Measurements from ENCODE around the gene PPOX.

Gene PPOX

GRCh38 chr1:161171696-161172095 is 5.5 kb downstream of the PPOX start:
- TF ChIP-seq ZFX (IDR thresholded peaks at IDR 0.05; ENCODE audit: borderline replicate concordance) (no peak), CTCF (IDR thresholded peaks at IDR 0.05) (no peak)
- H3K27ac ChIP-seq, result no peak overlapping the region; the same call in 1 of the 2 replicates

GRCh38 chr1:161172349-161172748 is 6.1 kb downstream of the PPOX start:
- peak overlapping the region; percentile 13 for H3K27ac ChIP-seq
- TF ChIP-seq ZFX (IDR thresholded peaks at IDR 0.05; ENCODE audit: borderline replicate concordance) (no peak), CTCF (IDR thresholded peaks at IDR 0.05) (no peak)

GRCh38 chr1:161172776-161173376 is 6.7 kb downstream of the PPOX start:
- H3K27ac ChIP-seq, result peak overlapping the region; percentile 13; the same call in 1 of the 2 replicates
- no peak for TF ChIP-seq CTCF (IDR thresholded peaks at IDR 0.05)
- TF ChIP-seq ZFX (IDR thresholded peaks at IDR 0.05; ENCODE audit: borderline replicate concordance), result no peak

GRCh38 chr1:161173711-161174110 is 7.5 kb downstream of the PPOX start:
- no peak overlapping the region for H3K27ac ChIP-seq
- TF ChIP-seq ZFX (IDR thresholded peaks at IDR 0.05; ENCODE audit: borderline replicate concordance) (no peak), CTCF (IDR thresholded peaks at IDR 0.05) (no peak)

GRCh38 chr1:161174911-161175310 is 8.7 kb downstream of the PPOX start:
- TF ChIP-seq CTCF (IDR thresholded peaks at IDR 0.05), result no peak
- no peak for TF ChIP-seq ZFX (IDR thresholded peaks at IDR 0.05; ENCODE audit: borderline replicate concordance)

GRCh38 chr1:161175771-161176453 is 9.7 kb downstream of the PPOX start:
- TF ChIP-seq ZFX (IDR thresholded peaks at IDR 0.05; ENCODE audit: borderline replicate concordance), result no peak
- H3K27ac ChIP-seq, result peak overlapping the region; percentile 63

More at GRCh38 chr1:161174911-161175310, 8.7 kb downstream of the PPOX start:
- no peak overlapping the region; the same call in 1 of the 2 replicates for H3K27ac ChIP-seq

GRCh38 chr1:161176468-161177111 is 10.4 kb downstream of the PPOX start:
- peak overlapping the region; percentile 63 for H3K27ac ChIP-seq
- TF ChIP-seq CTCF (IDR thresholded peaks at IDR 0.05), result no peak
- TF ChIP-seq ZFX (IDR thresholded peaks at IDR 0.05; ENCODE audit: borderline replicate concordance), result no peak
